IPS-NIHi7 (cell line): ENCODE data around the gene SUGP1.

ENCODE experiments used
- DNase-seq: peaks from one replicate; pipeline ENCODE4 v3.0.0; 2012; ENCODE audit warnings: mixed read lengths; ENCODE audit errors: extremely low spot score

The SUGP1 gene

DNA sequence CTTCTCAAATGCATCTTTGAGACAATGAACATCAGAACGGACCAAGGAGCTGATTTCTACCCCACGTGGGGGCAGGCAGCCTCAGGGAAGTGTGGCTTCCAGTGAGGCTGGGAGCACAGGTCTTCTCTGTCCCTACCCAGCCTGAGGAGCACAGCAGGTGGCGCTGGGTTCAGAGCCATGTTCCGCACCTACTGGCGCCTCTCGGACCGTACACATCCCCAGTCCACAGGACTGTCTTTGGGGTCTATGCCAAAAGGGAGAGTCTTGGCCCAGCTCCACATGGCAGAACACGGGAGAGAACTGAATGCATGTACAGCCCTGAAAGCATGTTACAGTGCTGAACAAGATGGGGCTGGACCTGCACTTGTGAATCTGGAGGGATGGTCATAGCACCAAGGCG lies 22.6 kb downstream of the SUGP1 start:
- DNase-seq: peak; percentile 13

DNA sequence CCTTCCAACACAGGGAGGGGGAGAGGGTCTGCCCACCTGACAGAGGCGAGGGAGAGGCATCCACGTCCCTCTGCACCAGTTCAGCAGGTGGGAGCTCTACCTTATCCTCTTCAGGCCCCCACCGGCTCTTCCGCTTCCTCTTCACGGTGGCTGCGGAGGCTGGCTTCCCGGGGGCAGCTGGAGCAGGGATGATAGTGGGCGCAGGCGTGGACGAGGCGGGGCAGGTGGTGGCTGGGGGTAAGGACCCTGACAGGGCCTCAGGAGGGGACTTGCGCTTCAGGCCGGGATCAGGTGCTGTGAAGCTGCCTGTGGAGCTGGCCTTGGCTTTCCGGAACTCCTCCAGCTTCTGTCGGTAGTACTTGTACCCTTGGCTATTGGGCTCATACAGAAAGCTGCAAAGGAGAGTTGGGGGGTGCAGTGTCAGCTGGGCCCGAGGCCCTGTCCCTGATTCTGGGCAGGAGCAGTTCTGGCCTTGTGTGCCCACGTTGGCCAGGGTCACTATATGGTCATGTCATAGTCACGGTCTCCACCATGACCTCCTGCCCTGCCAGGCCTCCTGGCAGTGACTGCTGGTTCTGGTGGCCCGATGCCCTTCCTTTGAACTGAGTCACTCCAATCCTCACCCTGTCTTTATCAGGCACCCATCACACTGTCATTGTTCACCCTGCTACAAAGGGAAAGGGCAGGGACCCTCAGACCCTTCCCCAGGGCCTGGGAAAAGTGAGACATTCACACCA lies 23.2 kb downstream of the SUGP1 start:
- peak; percentile 8 for DNase-seq

DNA sequence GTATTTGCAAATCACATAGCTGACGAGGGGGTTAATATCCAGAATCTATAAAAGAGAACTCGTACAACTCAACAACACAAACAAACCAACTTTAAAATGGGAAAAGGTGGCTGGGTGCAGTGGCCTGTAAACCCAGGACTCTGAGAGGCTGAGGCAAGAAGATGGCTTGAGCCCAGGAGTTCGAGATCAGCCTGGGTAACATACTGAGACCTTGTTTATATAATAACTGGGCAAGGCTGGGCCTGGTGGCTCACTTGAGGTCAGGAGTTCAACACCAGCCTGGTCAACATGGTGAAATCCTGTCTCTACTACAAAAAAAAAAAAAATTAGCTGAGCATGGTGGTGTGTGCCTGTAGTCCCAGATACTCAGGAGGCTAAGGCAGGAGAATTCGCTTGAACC lies 25.4 kb downstream of the SUGP1 start:
- no peak for DNase-seq

DNA sequence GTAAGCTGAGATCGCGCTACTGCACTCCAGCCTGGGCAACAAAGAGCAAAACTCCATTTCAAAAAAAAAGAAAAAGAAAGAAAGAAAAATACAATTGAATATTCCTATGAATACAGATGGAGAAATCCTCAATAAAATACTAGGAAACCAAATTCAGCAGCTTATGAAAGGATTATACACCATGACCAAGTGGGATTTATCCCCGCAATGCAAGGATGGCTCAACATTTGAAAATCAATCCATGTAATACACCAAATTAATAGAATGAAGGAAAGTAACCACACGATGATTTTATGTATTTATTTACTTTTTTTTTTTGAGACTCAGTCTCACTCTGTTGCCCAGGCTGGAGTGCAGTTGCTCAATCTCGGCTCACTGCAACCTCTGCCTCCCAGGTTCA lies 27.7 kb downstream of the SUGP1 start:
- DNase-seq: no peak

DNA sequence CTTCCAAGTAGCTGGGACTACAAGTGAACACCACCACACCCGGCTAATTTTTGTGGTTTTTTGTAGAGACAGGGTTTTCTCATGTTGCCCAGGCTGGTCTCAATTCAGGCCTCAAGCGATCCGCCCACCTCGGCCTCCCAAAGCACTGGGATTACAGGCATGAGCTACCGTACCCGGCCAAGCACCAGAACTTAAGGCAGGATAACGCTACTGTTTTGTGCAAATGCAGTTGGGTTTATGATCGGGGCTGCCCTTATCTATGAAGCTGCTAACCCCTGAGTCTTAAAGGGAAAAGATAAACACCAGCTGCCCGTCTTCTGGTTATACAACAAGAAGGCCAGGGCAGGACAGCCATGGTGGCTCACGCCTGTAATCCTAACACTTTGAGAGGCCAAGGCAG lies 34.6 kb downstream of the SUGP1 start:
- no peak for DNase-seq

DNA sequence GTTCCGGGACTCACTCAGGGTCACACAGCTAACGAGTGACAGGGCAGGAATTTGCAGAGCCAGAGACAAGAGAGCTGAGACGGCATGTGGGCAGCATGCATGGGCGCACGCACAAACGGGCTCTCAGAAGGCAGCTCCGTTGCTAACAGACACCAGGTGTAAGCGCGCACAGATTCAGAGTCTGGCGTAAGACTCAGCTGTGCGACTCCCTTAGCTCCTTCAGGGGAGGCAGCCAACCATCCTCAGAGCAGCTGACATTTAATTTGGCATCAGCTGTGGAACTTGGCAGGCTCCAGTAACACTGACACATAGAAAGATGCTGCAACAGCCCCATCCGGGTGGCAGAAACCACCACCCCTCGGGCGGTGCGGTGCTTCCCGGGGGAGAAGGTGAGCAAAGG lies 39.7 kb downstream of the SUGP1 start:
- no peak for DNase-seq

DNA sequence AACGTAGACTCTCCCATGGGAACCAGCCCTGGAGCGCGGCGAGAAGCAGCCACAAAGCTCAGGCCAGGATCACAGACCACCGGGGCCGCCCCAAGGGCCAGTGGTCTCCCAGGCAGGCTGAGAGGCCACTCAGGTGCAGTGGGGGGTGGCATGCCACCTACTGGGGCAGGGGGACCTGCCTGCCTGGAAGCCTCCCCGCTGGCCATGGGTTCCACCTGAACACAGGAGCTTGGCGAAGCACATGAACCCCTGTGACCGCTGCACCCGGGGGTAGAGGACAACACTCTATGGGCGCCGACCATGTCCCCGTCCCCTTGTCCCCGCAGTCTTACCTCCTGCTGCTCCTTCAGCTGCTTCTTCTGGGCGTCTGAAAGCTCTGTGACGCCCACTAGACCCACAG lies 40.5 kb downstream of the SUGP1 start:
- no peak for DNase-seq

DNA sequence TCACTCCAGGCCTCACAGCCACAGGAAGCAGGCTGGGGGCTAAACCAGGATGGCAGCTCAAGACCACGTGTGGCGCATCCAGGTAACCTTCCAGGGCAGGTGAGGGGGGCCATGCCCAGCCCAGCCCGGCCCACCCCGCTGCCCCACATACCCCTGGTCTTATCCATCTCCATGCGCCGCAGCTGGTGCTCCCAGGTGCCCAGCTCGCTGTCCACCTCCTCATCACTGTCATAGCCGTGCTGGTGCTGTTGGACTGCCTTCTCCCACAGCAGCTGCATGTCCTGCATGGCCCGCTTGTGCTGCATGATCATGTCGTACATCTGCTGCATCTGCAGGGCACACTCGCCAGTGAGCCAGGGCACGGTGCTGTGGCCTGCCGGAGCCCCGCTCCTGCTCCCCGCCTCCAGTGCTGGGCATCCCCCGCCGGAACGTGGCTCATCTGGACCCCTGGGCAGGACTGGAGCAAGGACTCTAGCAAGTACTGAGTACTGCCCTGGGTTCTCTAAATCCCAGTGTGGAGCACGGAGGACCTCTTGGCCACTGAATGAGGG lies 41.2 kb downstream of the SUGP1 start:
- no peak for DNase-seq

DNA sequence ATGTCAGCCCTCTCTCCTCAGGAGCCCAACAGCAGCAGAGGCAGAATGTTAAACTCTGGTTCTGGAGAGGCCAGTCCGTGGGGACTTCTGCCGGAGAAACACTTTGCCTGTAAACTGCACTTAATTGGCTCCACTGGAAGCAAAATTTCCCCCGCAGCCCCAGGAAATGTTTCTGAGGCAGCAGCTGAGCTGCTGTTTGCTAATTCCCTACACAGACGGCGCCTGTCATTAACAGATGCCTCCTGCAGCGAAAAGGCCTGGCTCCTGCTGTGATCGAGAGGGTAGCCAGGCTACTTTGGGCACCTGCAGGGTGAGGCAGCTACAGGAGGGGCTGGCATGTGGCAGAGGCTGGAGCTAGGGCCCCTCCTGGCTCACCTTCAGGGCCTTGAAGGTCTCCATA lies 42.0 kb downstream of the SUGP1 start:
- no peak for DNase-seq

DNA sequence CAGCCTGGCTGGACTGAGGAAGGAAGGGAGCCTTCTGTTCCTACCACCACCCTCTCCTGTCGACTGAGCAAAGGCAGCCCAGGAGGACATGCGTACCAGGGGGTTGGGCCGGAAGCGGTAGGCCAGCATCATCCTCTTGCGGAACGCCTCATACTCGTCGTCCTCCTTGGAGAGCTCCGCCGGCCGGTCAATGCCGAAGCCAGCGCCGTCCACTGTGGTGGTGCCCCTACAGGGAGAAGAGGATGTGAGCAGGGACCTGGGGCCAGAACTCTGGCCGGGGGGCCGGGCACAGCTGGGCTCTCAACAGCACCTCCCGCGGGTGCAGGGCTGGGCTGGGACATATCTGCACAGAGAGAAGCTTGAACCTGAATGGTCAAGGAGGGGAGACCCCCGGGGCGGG lies 43.5 kb downstream of the SUGP1 start:
- DNase-seq: no peak

DNA sequence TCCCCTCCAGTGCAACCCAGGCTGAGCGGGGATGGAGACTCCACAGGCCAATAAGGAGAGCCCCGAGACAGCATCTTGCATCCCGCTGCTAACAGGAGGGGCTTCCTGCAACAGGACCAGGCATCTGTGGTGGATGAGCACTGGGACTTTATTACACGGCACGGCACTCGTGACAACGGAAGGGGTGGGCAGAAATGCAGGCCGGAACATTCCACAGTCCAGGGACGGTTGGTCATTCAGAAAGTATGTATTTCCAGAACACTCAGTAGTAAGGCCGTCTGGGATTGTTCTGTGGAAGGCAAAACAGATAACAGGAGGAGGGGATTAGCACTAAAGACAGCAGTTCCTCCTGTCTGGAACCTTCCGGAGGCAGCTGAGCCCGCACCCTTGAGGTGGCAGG lies 43.9 kb downstream of the SUGP1 start:
- DNase-seq: no peak

DNA sequence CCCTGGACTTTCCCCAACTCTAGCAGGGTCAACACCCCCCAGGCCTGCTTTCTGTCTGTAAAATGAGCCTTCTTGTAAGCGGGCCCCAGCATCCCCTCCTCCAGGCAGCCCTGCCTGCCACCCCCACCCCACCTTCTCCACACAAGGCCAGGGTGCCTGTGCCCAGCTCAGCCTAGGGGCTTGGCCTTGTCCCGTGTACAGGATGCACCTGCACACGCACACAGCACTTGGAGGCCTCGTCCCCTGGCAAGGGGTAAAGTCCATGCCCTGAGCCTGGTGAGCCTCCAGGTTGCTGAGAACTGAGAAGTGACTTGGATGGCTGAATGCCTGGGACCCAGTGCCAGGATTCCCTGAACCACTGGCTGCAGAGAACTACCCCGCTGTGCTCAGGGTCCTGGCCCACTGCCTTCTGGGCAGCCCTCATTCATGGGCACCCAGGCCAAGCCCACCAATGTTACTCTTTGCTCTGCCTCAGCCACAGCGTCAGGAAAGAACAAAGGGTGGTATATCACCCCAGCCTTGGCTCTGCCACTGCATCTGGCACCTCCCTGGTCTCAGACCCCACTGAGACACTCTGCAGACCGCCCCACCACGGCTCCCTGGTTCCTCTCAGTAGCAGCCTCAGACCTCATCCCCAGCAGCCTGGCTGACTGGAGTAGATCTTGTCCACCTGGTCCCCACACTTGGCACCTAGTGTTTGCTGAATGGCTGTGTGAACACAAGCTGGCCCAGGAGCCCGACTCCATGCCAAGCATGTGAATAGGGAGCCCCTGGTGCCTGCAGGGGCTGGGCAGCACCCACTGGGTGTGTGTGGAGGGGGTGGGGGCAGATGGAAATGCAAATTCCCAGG lies 45.4 kb downstream of the SUGP1 start:
- no peak for DNase-seq

DNA sequence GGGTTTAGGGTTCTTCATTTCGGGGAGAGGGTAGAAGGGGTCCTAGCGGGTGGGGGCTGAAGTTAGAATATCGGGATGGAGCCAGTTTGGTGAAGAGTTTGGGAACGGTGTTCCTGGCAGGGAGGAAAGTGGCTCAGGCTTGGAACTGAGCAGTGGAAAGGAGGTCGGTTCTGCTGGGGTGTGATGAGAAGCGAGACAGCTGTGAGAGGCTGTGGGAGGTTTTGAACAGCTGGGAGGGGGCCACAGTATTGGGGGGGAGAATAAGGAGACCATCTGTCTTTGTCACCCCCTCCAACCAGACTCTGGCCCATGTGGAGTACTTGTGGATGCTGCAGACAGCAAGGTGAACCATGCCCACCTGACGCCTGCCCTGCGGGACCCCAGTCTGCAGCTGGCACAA lies 46.2 kb downstream of the SUGP1 start:
- DNase-seq: no peak

DNA sequence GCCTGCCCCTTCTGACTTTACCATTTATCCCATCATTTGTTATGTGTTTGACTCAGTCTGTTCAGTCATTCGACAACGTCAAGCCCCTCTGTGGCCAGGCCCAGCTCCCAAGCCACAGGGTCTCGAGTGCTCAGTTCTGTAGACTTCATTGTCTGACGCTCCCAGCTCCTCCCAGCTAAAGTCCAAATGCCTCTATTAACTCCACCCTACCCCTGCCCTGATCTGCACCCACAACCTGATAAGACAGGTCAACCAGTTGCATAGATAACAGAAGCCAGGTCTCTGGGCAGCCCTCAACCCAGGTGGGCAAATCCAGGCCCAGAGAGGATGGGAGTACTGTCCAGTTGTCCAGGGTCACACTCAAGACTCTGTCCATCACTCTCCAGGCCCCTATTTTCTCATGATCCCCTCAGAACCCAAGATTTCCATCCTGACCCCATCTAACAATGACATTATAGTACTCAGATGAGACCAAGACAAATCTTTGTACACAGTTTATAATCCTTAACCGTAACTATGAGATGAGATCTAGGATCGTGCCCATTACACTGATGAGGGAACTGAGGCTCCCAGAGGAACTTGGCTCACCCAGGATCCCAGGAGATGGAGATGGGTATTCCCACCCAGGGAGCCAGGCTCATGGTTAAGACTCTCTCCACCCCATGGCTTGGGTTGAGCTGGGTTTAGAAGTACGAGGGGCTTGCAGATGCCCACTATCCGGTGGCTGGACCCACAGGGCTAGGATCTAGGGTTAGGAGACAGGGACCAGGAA lies 48.3 kb downstream of the SUGP1 start:
- no peak for DNase-seq

DNA sequence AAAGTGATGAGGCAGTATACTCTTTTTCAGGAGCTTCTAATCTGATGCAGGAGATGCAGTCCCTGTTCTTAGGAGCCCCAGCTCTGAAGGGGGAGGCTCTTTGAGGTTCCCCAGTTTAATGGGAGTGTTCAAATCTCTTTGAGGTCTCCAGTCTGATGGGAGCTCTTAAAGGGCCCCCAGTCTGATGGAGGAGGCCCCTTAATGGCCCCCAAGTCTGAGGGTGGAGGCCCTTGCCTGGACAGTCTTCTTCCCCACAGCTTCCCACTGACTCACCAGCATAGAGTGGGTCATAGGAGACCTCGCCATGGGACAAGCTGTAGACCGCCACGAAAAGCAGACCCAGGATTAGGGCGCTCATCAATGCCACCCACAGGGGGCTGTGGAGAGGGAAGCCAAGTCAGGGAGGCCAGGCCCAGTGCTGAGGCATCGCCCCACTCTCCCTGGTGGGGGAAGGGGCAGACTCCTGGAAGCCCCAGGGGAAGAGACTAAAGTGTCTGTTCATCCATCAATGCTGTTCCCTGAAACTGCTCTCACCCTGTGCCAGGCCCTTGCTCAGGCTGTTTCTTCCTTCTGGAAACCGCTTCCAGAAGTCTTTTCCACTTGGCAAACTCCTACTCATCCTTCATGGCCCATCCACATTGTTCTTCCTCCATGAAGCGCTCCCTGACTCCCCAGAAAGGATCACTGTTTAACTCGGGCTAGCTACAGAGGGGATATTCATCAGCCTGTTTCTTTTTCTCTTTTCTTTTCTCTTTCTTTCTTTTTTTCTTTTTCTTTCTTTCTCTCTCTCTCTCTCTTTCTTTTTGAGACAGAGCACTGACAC lies 49.3 kb downstream of the SUGP1 start:
- no peak for DNase-seq

DNA sequence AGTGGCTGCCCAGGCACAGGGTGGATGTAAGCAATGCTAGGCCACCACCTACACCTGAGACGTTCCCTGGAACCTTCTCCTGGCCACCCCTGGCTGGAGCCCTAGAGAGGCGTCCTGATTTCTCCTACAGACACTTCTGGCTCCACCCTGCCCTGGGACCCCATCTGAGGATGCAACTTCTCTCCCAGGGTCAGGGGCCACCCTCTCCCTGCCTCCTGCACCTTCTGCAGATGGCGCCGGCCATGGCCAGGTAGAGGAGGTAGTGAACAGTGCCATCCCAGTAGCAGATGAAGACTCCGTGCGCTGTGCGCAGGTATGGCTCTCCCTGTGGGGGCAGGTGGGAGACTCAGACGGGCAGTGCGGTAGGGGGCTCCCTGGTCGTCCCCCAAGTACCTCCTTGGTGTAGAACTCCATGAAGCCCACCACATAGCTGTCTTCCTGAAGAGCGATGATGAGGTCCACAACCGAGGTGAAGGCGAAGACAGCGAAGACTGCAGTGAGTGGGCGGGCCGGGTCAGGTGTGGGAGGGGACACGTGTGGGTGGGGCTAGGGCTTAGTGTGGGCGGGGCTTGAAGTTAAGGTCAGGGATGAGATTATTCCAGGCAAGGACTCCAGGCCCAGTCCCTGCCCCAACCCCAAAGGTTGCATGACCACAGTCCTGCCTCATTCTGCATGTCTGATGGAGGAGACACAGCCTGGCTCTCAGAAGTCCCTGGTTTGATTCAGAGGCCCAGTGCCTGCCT lies 50.2 kb downstream of the SUGP1 start:
- peak; percentile 84 for DNase-seq

DNA sequence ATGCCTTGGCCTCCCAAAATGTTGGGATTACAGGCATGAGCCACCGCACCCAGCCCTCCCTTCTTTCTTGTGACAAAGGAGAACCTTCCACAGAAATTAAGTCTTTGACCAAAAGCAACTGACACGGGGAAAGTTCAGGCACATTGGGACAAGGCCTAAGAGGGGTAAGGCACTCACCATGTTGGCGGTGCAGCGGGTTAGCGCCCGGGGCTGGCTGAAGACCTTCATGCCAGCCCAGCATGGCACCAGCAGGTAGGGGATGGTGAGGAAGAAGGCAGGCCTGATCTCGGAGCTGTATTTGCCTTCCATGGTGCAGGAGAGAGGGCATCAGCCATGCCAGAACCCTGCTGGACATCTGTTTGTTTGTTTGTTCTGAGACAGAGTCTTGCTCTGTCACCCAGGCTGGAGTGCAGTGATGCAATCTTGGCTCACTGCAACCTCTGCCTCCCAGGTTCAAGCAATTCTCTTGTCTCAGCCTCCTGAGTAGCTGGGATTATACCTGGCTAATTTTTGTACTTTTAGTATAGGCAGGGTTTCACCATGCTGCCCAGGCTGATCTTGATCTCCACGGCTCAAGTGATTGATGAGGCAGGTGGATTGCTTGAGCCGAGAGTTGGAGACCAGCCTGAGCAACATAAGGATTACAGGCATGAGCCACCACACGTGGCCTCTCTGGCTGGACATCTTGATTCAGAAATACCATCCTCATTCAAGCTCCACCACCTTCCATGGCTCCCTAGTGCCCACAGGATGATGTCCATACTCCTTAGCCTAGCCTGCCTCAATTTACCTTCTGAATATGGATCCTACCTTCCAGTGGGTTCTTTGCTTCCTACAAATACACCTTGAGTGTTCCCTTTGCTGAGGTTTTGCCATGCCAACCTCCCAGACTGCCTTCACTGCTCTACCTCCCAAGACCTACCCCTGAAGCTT lies 51.6 kb downstream of the SUGP1 start:
- DNase-seq: no peak

DNA sequence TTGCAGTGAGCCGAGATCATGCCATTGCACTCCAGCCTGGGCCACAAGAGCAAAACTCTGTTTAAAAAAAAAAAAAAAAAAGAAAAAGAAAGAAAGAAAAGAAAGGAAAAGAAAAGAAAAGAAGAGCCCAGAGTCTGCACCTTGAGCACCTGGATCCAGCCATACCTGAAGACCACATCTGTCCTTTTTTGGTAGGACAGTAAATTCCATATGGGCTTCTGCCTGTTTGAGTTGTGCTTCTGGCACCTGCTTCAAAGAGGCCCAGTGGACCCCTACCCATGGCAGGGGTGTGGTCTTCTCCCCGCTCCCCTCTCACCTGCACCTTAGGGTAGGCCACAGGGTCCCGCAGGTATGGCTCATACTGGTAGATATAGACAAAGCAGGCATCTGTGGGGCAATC lies 53.0 kb downstream of the SUGP1 start:
- DNase-seq: no peak

DNA sequence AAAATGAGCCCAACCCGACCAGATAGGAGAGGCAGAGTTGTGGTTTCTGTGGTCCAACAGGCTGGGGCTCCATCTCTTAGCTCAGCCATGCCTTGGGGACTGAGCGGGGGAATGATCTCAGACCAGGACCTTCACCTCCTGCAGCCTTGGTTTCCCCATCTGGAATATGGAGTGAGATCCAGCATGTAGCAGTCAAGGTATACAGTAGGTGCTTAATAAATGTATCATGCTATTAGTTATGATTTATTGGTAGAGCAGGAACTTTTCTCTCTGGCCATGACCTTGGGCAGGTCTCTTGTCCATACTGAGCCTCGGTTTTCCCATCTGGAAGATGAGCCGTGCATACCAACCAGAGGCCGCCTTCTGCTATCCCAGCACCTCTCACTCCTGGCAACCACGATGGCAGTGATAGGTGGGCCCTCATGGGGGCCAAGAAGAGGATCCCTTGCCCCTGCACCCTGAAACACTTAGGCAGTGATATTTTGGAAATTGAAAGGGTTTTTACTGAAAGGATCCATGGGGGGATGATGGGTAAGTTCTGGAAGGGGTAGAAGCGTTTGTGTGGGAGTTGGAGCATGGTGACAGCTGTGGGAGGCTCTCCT lies 56.3 kb downstream of the SUGP1 start:
- DNase-seq: no peak
